GM12875 (cell line): ENCODE data around the gene NUDT7.

Experiments used
- H3K4me3 ChIP-seq: one replicate; pipeline ENCODE4 v1.5.1; 2011; ENCODE audit warnings: low read depth, low read length, control low read depth
- CTCF ChIP-seq: IDR thresholded peaks from 2 replicates; pipeline ENCODE4 v1.5.1; 2011; ENCODE audit warnings: low read depth, mild to moderate bottlenecking, control low read depth, inconsistent platforms, low read length, moderate library complexity, borderline replicate concordance; ENCODE audit not compliant: insufficient read depth

The NUDT7 gene

GRCh38 chr16:77784441-77785372 is 62.4 kb downstream of the NUDT7 start:
- TF ChIP-seq CTCF: no peak
- H3K4me3 ChIP-seq: no peak overlapping the region

DNA sequence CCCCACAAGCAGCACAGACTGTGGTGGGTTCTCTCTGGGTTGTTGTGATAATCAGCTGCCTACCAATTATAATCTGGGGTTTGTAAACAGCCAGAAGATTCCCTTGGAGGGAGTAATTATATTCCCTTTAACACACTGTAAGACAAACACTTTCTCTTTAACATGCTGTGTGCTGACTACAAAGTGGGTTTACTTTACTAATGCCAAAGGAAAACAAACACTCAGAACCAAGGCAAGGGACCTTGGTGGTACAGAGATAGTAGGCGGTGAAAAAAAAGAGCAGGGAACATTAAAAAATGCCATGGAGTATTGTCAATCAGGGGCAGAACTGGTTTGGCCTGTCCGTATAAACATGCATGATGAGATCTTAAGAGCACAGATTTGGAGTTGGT is 63.1 kb downstream of the NUDT7 start:
- no peak overlapping the region for H3K4me3 ChIP-seq
- no peak for TF ChIP-seq CTCF

DNA sequence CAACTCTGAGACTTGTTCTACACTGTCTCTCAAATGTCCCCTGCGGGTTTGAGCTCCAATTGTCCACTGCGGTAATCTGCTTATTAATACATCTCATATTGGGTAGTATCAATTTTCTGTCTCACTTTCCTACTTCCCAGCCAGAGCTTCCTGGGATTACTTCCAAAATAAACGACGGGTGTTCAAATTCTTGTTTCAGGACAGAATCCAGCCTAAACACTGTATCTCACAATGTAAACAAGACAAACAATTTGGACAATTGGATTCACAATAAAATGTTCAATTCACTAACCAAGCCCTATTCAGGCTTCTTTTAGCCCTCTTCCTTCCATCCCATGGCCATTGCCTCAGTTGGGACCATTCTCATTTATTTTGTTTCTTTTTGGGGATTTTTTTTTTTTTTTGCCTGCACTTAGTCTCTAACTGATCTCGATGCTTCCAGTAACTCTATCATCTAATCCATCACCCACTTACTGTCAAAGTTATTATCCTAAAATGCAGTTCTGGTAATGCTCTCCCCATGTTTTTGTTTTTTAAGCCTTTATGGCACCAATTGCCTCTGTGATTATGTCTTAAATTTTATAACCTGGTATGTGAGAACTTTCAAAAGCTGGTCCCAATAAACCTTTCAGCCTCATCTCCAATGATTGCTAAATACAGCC is 64.0 kb downstream of the NUDT7 start:
- no peak for TF ChIP-seq CTCF
- no peak overlapping the region for H3K4me3 ChIP-seq

- H3K4me3 ChIP-seq: no peak overlapping the region
- TF ChIP-seq CTCF: no peak
These were observed 65.1 kb downstream of the NUDT7 start for GRCh38 chr16:77787452-77787851.

DNA sequence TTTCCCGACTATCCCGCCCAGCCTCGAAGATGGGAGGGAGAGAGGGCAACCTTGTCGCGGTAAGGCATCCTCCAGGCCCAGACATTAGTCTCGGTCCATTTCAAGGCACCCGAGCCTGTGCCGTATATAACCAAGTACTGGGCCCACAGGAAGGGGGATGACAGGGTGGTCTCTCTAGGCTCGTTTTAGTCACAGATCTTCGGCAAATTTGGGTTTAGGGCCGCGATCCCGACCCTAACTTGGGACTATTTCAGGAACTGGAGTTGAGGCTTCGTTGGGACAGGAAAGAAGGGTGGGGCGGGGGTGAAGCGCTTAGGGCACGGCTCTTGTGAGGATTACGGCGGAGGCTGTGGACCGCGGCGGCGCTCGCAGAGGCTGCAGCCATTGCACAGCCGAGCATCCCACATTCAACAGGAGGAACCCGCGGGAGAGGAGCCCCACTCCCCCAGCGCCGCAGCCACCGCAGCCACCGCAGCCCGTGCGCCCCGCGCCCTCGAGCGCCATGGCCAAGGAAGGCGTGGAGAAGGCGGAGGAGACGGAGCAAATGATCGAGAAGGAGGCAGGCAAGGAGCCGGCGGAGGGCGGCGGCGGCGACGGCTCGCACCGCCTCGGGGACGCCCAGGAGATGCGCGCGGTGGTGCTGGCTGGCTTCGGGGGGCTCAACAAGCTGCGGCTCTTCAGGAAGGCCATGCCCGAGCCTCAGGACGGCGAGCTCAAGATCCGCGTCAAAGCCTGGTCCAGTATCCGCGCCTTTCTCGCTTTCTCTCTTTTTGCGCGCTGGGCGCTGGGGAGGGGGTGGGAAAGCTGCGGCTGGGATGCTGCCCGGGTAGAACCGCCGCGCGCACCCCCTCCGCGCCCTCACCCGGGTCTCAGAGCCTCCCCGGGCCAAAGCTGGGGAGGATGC is 66.1 kb downstream of the NUDT7 start, which contains the start of gene VAT1L:
Gene VAT1L, plus strand, starts transcription at position 384 of the 904 bp plus-strand sequence. Its CDS starts 119 bp downstream, at position 503.
- H3K4me3 ChIP-seq: no peak within 1 kb of the TSS
- TF ChIP-seq CTCF: no peak

DNA sequence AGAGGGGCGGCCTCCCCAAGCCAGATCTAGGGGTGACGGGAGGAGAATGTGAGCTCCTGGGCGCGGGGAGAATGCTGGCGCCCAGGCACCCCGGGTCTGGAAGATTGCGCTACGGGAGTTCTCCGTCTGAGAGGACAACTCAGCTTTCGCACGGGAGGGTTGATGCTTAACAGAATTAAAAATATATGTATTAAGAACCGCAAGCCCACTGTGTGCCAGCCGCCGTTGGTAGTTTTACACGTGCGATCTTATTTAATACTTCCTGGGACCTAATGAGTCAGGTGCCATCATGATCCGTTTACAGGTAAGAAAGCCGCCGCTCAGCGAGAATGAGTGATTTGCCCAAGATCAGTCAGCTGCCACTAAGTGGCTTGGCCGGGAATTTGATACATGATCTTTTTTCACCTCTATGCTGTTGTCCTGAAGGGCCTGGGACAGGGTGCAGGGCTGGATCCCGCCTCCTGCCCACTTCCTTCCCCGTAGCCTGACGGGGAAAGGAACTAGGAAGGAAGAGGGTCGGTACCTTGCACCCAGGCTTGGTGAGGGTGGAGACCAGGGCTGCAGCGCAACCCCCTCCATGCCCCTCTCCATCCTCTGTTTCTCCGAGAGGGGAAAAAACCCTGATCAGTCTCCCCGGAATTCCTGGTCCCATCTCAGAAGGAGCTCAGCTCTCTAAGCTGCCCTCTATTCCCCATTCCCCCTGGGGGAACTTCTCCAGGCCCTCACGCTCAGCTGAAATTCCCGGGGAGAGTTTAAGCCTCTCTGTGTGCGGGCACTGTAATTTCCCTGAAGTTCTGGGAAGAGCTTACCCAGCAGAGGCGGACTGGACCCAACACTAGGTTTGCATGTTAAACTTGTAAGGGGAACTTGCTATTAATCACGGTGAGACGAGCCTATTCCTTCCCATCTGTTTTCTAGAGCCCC is 67.0 kb downstream of the NUDT7 start:
- no peak overlapping the region for H3K4me3 ChIP-seq
- no peak for TF ChIP-seq CTCF
